PFSK-1 (cell line): ENCODE data around the gene IRX4.

Experiments
- FOXP2 ChIP-seq: optimal IDR thresholded peaks from 2 replicates; pipeline ENCODE3; 2011; ENCODE audit warnings: borderline replicate concordance, control low read depth, inconsistent platforms; ENCODE audit not compliant: insufficient read depth; ENCODE audit errors: extremely low read length, extremely low read depth
- POLR2AphosphoS5 ChIP-seq: IDR thresholded peaks from 2 replicates; pipeline ENCODE4 v1.6.1; 2012; ENCODE audit warnings: low read depth, mild to moderate bottlenecking, control low read depth, low read length, moderate library complexity
- SIN3A ChIP-seq: IDR thresholded peaks from 2 replicates; pipeline ENCODE4 v1.6.1; 2012; ENCODE audit warnings: mild to moderate bottlenecking, low read length, moderate library complexity, borderline replicate concordance; ENCODE audit not compliant: insufficient read depth
- TAF1 ChIP-seq: IDR thresholded peaks from 2 replicates; pipeline ENCODE4 v1.6.1; 2012; ENCODE audit warnings: low read length, control low read depth, borderline replicate concordance; ENCODE audit not compliant: insufficient read depth
- TF ChIP-seq, protein P1 (sequence below), 2 experiments: IDR thresholded peaks; 2 replicates each; pipeline versions ENCODE4 v1.6.1 to v1.8.0; 2011 to 2012; ENCODE audit warnings: low read depth in 2 of 2, low read length in 2 of 2, control low read depth in 1 of 2, inconsistent platforms in 1 of 2, mild to moderate bottlenecking in 1 of 2, moderate library complexity in 1 of 2; ENCODE audit not compliant: insufficient read depth in 1 of 2

Gene IRX4

GRCh38 chr5:1892211-1892610 lies 9.5 kb upstream of the IRX4 start:
- no peak for TF ChIP-seq SIN3A

- TF ChIP-seq, protein P1, sequence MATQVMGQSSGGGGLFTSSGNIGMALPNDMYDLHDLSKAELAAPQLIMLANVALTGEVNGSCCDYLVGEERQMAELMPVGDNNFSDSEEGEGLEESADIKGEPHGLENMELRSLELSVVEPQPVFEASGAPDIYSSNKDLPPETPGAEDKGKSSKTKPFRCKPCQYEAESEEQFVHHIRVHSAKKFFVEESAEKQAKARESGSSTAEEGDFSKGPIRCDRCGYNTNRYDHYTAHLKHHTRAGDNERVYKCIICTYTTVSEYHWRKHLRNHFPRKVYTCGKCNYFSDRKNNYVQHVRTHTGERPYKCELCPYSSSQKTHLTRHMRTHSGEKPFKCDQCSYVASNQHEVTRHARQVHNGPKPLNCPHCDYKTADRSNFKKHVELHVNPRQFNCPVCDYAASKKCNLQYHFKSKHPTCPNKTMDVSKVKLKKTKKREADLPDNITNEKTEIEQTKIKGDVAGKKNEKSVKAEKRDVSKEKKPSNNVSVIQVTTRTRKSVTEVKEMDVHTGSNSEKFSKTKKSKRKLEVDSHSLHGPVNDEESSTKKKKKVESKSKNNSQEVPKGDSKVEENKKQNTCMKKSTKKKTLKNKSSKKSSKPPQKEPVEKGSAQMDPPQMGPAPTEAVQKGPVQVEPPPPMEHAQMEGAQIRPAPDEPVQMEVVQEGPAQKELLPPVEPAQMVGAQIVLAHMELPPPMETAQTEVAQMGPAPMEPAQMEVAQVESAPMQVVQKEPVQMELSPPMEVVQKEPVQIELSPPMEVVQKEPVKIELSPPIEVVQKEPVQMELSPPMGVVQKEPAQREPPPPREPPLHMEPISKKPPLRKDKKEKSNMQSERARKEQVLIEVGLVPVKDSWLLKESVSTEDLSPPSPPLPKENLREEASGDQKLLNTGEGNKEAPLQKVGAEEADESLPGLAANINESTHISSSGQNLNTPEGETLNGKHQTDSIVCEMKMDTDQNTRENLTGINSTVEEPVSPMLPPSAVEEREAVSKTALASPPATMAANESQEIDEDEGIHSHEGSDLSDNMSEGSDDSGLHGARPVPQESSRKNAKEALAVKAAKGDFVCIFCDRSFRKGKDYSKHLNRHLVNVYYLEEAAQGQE (IDR thresholded peaks at IDR 0.05; ENCODE audit: insufficient read depth in 1 of 2, low read depth in 2 of 2, low read length in 2 of 2), result no peak
- no peak for TF ChIP-seq TAF1
- no peak for TF ChIP-seq SIN3A
- TF ChIP-seq POLR2AphosphoS5, result no peak
- TF ChIP-seq FOXP2, result no peak
These were observed 8.7 kb upstream of the IRX4 start for GRCh38 chr5:1891391-1891790.

- TF ChIP-seq FOXP2 (no peak), SIN3A (no peak), TAF1 (no peak), POLR2AphosphoS5 (no peak)
- TF ChIP-seq, protein P1 (IDR thresholded peaks at IDR 0.05; ENCODE audit: insufficient read depth in 1 of 2, low read depth in 2 of 2, low read length in 2 of 2), result no peak
These were observed 7.6 kb upstream of the IRX4 start for GRCh38 chr5:1890296-1890695.

GRCh38 chr5:1889321-1890065 lies 6.8 kb upstream of the IRX4 start:
- TF ChIP-seq SIN3A (no peak), POLR2AphosphoS5 (no peak), FOXP2 (no peak), TAF1 (no peak)
- TF ChIP-seq, protein P1 (IDR thresholded peaks at IDR 0.05; ENCODE audit: insufficient read depth in 1 of 2, low read depth in 2 of 2, low read length in 2 of 2), result no peak

GRCh38 chr5:1888541-1889251 lies 6.0 kb upstream of the IRX4 start:
- no peak for TF ChIP-seq FOXP2
- TF ChIP-seq TAF1, result no peak
- TF ChIP-seq, protein P1 (IDR thresholded peaks at IDR 0.05; ENCODE audit: insufficient read depth in 1 of 2, low read depth in 2 of 2, low read length in 2 of 2), result no peak
- TF ChIP-seq SIN3A, result no peak
- TF ChIP-seq POLR2AphosphoS5, result no peak
